ENCODE measurements around the gene HSD17B8. TPM values are rescaled to one million over a fixed set of nuclear protein-coding genes. Genes with fewer than 3 reads are reported as not detected.

Gene HSD17B8
- total RNA-seq, 1 experiment from 2014 or later: 4.2 TPM

DNA sequence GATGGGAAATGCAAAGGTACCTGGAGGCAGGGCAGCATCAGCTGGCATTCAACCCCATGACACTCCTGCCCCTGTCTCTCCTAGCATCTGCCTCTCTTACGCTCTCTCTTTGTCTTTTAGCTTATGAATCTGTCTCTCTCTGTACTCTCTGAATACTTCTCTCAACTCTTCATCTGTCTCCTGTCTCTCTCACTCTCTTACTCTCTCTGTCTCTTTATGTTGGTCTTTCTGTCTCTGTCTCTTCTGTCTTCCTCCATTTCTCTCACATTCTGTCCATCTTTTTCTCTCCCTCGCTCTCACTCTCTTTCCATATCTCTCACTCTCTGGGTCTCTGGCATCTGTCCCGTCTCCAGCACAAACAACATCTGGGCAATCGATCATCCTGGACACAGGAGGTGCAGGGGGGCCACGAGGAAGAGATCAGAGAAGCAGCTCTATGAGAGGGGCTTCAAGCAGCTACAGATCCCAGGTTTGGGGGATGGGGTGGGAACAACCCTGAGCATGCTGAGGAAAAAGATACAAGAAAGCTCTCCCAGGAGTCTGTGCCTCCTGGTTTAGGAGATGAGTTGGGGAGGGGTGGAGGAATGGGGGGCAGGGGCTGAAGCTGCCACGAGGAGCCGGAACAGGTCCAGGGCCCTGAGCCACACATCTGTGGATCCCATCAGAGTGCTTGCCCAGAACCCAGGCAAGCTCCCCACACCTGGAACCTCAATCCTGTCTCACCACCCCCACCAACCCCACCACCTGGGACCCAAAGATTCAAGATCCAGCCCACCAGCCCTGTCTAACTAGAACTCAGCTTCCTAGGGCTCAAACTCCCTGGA lies 14.6 kb upstream of the HSD17B8 start:
- peaks cover 8% of the 10 kb centered on the region; the same call in 1 of the 2 replicates for H3K36me3 ChIP-seq (ENCODE audit: low read depth, low read length)
- POLR2A ChIA-PET (ENCODE audit: unreplicated experiment): interaction anchor here (0.5 kb wide), 1 partner anchor 15 kb away, joined by 5 read pairs; no protein-coding TSS in a partner anchor
- CTCF ChIA-PET: no interaction called here
- BruUV-seq (replicated peaks): no TSS peak
- no peaks in the 10 kb centered on the region for H3K4me1 ChIP-seq (ENCODE audit: insufficient read depth, low read length)
- H3K27ac ChIP-seq (ENCODE audit: low read length): no peak overlapping the region
- no peaks in the 10 kb centered on the region for H3K27me3 ChIP-seq (ENCODE audit: low read length)
- no peak for DNase-seq
- no peak overlapping the region for H3K4me3 ChIP-seq (ENCODE audit: low read length)
- TF ChIP-seq CTCF (conservative IDR thresholded peaks at IDR 0.05; ENCODE audit: low read depth, low read length): no peak
- TF ChIP-seq EZH2 (IDR thresholded peaks at IDR 0.05; ENCODE audit: low read length, unreplicated experiment): no peak
- no peak for TF ChIP-seq EZH2phosphoT487 (IDR thresholded peaks at IDR 0.05; ENCODE audit: borderline replicate concordance, low read length)
- H4K20me1 ChIP-seq (ENCODE audit: low read length): no peaks in the 10 kb centered on the region
- no peaks in the 10 kb centered on the region for H3K9me2 ChIP-seq (replicated peaks; ENCODE audit: low read length)
- H3K4me2 ChIP-seq (ENCODE audit: low read length): no peak overlapping the region
- no peak overlapping the region for H2AFZ ChIP-seq (ENCODE audit: low read length)
- H3K9me3 ChIP-seq (ENCODE audit: low read length): no peaks in the 10 kb centered on the region
- no peak overlapping the region for H3K9ac ChIP-seq (ENCODE audit: low read length)
- intact Hi-C loops (cut with micrococcal nuclease): no loop called here
- no peak for ATAC-seq
- H3F3A ChIP-seq (ENCODE audit: low read length, unreplicated experiment): no peaks in the 10 kb centered on the region
- H3K79me2 ChIP-seq (ENCODE audit: low read length): no peaks in the 10 kb centered on the region

GRCh38 chr6:33190504-33191107 lies 13.8 kb upstream of the HSD17B8 start:
- no peaks in the 10 kb centered on the region for H3F3A ChIP-seq (ENCODE audit: low read length, unreplicated experiment)
- BruUV-seq (replicated peaks): no TSS peak
- H4K20me1 ChIP-seq (ENCODE audit: low read length): no peaks in the 10 kb centered on the region
- H3K4me1 ChIP-seq (ENCODE audit: insufficient read depth, low read length): no peaks in the 10 kb centered on the region
- intact Hi-C loops (cut with micrococcal nuclease): no loop called here
- ATAC-seq: no peak
- TF ChIP-seq EZH2 (IDR thresholded peaks at IDR 0.05; ENCODE audit: low read length, unreplicated experiment) (no peak), EZH2phosphoT487 (IDR thresholded peaks at IDR 0.05; ENCODE audit: borderline replicate concordance, low read length) (no peak), CTCF (conservative IDR thresholded peaks at IDR 0.05; ENCODE audit: low read depth, low read length) (no peak)
- no peaks in the 10 kb centered on the region for H3K9me2 ChIP-seq (replicated peaks; ENCODE audit: low read length)
- H3K27ac ChIP-seq (ENCODE audit: low read length): no peak overlapping the region
- H3K36me3 ChIP-seq (ENCODE audit: low read depth, low read length): peaks cover 16% of the 10 kb centered on the region
- no peak overlapping the region for H3K9ac ChIP-seq (ENCODE audit: low read length)
- no peak overlapping the region for H3K4me2 ChIP-seq (ENCODE audit: low read length)
- H2AFZ ChIP-seq (ENCODE audit: low read length): no peak overlapping the region
- ChIA-PET POLR2A (ENCODE audit: unreplicated experiment) (no interaction called here), CTCF (no interaction called here)
- H3K79me2 ChIP-seq (ENCODE audit: low read length): no peaks in the 10 kb centered on the region
- no peak overlapping the region for H3K4me3 ChIP-seq (ENCODE audit: low read length)
- no peaks in the 10 kb centered on the region for H3K9me3 ChIP-seq (ENCODE audit: low read length)
- H3K27me3 ChIP-seq (ENCODE audit: low read length): no peaks in the 10 kb centered on the region
- DNase-seq: no peak

All from PC-3 (cell line).